Measurements from ENCODE around the gene PSD. TPM values are rescaled to one million over a fixed set of nuclear protein-coding genes. Genes with fewer than 3 reads are reported as not detected.

PSD gene
- total RNA-seq, 1 experiment from 2014 or later = 3.1 TPM

- in situ Hi-C loops (cut with HindIII; ENCODE audit: low sequenced_read_pairs) = no loop called here
- DNase-seq (ENCODE audit: low spot score) = no peak
Measured at GRCh38 chr10:102358712-102359382, 59.7 kb downstream of the PSD start.

DNA sequence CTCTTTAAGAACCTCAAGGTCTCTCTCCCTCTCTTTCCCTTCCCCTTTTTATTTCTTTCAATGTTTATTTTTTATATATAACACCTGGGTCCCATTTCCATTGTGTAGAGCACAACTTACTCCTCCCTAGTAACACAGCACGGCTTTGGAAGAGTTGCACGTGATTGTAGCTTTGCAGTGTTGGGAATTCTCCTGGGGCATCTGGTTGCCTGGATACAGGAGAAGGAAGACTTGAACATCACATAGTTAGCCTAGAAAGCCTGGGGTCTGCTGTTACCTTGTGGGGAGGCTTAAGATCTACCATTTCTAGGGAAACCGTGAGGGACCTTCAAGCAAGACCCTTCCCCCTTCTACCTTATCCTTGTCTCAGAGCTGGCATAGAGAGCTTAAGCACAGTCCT lies 64.1 kb downstream of the PSD start:
- in situ Hi-C loops (cut with HindIII; ENCODE audit: low sequenced_read_pairs) = no loop called here

More for the DNA sequence above, 64.1 kb downstream of the PSD start:
- DNase-seq (ENCODE audit: low spot score) = no peak

Other genes with a start within 250 kb of the PSD start
- 2.1 and 3.3 TPM in 2 replicates for gene ELOVL3, start 192.5 kb downstream of the PSD start, total RNA-seq (2014; rRNA removed; shearing (Covaris generic))
- 5.4 and 6.3 TPM in 2 replicates for gene PITX3, start 177.3 kb downstream of the PSD start, total RNA-seq (2014; rRNA removed; shearing (Covaris generic))
- 15.3 and 16.0 TPM in 2 replicates for gene GBF1, start 173.3 kb downstream of the PSD start, total RNA-seq (2014; rRNA removed; shearing (Covaris generic))
- gene NFKB2, start 23.1 kb downstream of the PSD start, total RNA-seq (2014; rRNA removed; shearing (Covaris generic)) = 23.3 and 23.9 TPM in 2 replicates
- gene FBXL15, start 2.1 kb upstream of the PSD start, total RNA-seq (2014; rRNA removed; shearing (Covaris generic)) = 29.9 and 32.1 TPM in 2 replicates
- 133 and 209 TPM in 2 replicates for gene CUEDC2, start 13.8 kb upstream of the PSD start, total RNA-seq (2014; rRNA removed; shearing (Covaris generic))
- 1.8 TPM in 1 of 2 replicates, not detected in the other for gene C10orf95, start 32.8 kb upstream of the PSD start, total RNA-seq (2014; rRNA removed; shearing (Covaris generic))
- 116 and 185 TPM in 2 replicates for gene ACTR1A, start 83.9 kb upstream of the PSD start, total RNA-seq (2014; rRNA removed; shearing (Covaris generic))
- gene SUFU, start 85.2 kb upstream of the PSD start, total RNA-seq (2014; rRNA removed; shearing (Covaris generic)) = 1.7 and 2.4 TPM in 2 replicates
- 30.2 and 44.4 TPM in 2 replicates for gene TRIM8, start 225.7 kb upstream of the PSD start, total RNA-seq (2014; rRNA removed; shearing (Covaris generic))